Mesothelial cell of epicardium (in vitro differentiated cells): ENCODE data around the gene PHF23. TPM values are rescaled to one million over a fixed set of nuclear protein-coding genes. Genes with fewer than 3 reads are reported as not detected.

Source experiments
- DNase-seq, 2 experiments: peaks; one replicate each; pipeline ENCODE4 v3.0.0; 2021; ENCODE audit warnings: low spot score in 2 of 2; ENCODE audit not compliant: unreplicated experiment in 2 of 2
- H3K27ac Mint-ChIP-seq: 2 replicates; pipeline ENCODE4 v1.8.0; 2021; ENCODE audit warnings: mixed read lengths
- H3K27me3 Mint-ChIP-seq: 2 replicates; pipeline ENCODE4 v1.8.0; 2021; ENCODE audit warnings: low read depth, mixed read lengths
- H3K36me3 Mint-ChIP-seq: 2 replicates; pipeline ENCODE4 v1.8.0; 2021; ENCODE audit warnings: mixed read lengths
- H3K4me1 Mint-ChIP-seq: 2 replicates; pipeline ENCODE4 v1.8.0; 2021; ENCODE audit warnings: mixed read lengths
- H3K4me3 Mint-ChIP-seq: 2 replicates; pipeline ENCODE4 v1.8.0; 2021; ENCODE audit warnings: mild to moderate bottlenecking, moderate library complexity, mixed read lengths
- H3K9me3 Mint-ChIP-seq: 2 replicates; pipeline ENCODE4 v1.8.0; 2021; ENCODE audit warnings: mixed read lengths
- CTCF ChIP-seq: fragments of 200-600 bp; sonication (generic); IDR thresholded peaks from one replicate; pipeline ENCODE4 v1.5.0; 2021; ENCODE audit warnings: antibody characterized with exemption; ENCODE audit not compliant: unreplicated experiment
- total RNA-seq: library from RNA; stranded (reverse); gene quantifications from 3 replicates; pipeline ENCODE4 v1.2.1, GENCODE V29; 2021

PHF23 gene
- total RNA-seq, 1 donor from 2014 or later, result 57.1 TPM

- peak overlapping the region; percentile 96 for H3K27ac Mint-ChIP-seq
- peaks cover 38% of the 10 kb centered on the region for H3K27me3 Mint-ChIP-seq
- H3K4me3 Mint-ChIP-seq, result peak overlapping the region; percentile 90
These were observed 24.5 kb upstream of the PHF23 start for GRCh38 chr17:7263801-7264078.

GRCh38 chr17:7262935-7263800 lies 23.9 kb upstream of the PHF23 start:
- no peak for DNase-seq

More at GRCh38 chr17:7263801-7264078, 24.5 kb upstream of the PHF23 start:
- Mint-ChIP-seq H3K36me3 (no peaks in the 10 kb centered on the region), H3K4me1 (peaks cover 21% of the 10 kb centered on the region), H3K9me3 (no peaks in the 10 kb centered on the region)
- DNase-seq, result no peak
- TF ChIP-seq CTCF, result no peak

GRCh38 chr17:7262192-7262934 lies 23.1 kb upstream of the PHF23 start, which contains the start of gene CLDN7:
Gene CLDN7 (minus strand): TSS chr17:7262478. CDS start chr17:7262043, 435 bp downstream.
- Mint-ChIP-seq H3K4me3 (peak within 1 kb of the TSS; percentile 90), H3K4me1 (peaks cover 21% of the 10 kb centered on the region), H3K27ac (peak within 1 kb of the TSS; percentile 97), H3K36me3 (no peaks in the 10 kb centered on the region), H3K9me3 (no peaks in the 10 kb centered on the region), H3K27me3 (peaks cover 38% of the 10 kb centered on the region)
- peak in 1 of 2 experiments; percentile 49 for DNase-seq
- no peak for TF ChIP-seq CTCF

More at GRCh38 chr17:7262935-7263800, 23.9 kb upstream of the PHF23 start:
- Mint-ChIP-seq H3K9me3 (no peaks in the 10 kb centered on the region), H3K27me3 (peaks cover 38% of the 10 kb centered on the region), H3K4me1 (peaks cover 21% of the 10 kb centered on the region), H3K4me3 (peak overlapping the region; percentile 90), H3K27ac (peak overlapping the region; percentile 96), H3K36me3 (no peaks in the 10 kb centered on the region)
- no peak for TF ChIP-seq CTCF

- H3K36me3 Mint-ChIP-seq, result peaks cover 3% of the 10 kb centered on the region
These were observed 22.3 kb upstream of the PHF23 start for GRCh38 chr17:7261379-7262191.

More at GRCh38 chr17:7261379-7262191, 22.3 kb upstream of the PHF23 start:
- TF ChIP-seq CTCF, result no peak
- Mint-ChIP-seq H3K27ac (peak overlapping the region; percentile 97), H3K9me3 (no peaks in the 10 kb centered on the region), H3K27me3 (peaks cover 35% of the 10 kb centered on the region), H3K4me1 (peaks cover 21% of the 10 kb centered on the region), H3K4me3 (peak overlapping the region; percentile 90)
- DNase-seq, result peak in 1 of 2 experiments; percentile 43
